HG02852 (cell line): ENCODE results near the gene KCNQ1.

Source experiments
- ATAC-seq: cut with Tn5 transposase; IDR thresholded peaks from one replicate; pipeline ENCODE4 v1.9.1; 2021; ENCODE audit warnings: mild to moderate bottlenecking, moderate library complexity; ENCODE audit not compliant: unreplicated experiment

The KCNQ1 gene

DNA sequence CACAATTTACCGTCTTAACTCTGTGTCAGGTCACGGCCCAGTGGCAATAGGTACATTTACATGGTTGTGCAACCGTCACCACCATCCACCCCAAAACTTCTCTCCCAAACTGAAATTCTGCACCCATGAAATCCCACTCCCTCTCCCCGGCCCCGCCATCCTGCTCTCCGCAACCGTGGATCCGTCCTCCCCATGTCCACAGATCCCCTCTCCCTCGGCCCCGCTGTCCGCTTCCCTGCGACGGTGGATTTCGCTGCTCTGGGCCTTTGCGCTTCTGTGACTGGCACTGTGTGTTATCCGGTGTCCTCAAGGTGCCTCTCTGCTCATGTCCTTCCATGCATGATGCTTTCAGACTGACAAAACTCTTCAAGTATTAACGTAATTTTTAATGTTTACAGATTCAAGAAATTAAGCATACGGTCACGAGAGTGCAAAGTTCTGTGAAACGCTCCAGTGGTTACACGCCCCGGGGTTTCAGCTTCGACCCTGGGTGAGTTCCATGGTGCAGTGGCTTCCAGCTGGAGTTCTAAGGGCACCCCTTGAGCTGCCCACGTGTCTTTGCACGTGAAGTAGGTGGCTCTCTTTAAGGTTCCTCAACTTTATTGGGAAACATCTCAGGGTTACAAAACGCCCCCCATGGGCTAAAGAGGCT lies 76.4 kb downstream of the KCNQ1 start:
- ATAC-seq: no peak

DNA sequence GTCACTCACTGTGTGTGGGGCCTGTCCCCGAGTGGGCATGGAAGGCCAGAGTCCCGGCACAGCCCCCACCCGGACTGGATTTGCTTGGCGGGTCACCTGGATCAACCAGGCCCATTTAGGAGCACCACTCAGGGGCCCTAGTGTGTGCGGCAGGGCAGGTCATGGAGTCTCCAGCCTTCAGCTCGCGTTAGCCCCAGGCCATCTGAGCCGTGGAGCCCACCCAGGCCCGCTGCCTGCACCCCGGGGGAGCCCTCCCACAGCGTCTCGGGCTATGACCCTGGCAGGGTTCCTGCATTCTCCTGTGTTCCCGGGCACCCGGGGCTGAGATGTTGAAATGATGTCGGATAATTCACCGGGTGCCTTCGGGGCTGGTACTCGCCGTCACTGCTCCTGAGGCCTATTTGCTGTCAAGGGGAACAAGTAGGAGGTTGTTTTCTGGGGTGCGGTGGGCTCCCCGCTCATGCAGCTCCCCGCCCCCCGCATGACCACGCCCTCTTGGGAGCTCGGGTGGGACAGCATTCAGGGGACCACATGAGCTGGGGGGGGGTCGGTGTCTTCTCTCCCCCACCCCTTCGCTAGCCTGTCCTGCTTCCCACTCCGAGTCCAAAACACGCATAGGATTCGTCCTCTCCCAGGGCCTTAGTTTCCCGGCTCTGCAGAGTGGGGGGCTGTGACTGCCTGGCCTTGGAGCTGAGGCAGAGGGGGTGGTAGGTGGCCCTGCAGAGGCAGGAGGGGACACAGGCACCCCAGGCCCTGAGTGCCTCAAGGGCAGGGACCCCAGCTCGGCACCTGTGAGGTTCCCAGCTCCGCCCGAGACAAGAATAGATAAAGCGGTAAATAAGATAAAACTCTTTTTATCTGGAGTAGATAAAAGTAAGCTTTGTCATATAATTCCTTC lies 77.2 kb downstream of the KCNQ1 start:
- no peak for ATAC-seq

DNA sequence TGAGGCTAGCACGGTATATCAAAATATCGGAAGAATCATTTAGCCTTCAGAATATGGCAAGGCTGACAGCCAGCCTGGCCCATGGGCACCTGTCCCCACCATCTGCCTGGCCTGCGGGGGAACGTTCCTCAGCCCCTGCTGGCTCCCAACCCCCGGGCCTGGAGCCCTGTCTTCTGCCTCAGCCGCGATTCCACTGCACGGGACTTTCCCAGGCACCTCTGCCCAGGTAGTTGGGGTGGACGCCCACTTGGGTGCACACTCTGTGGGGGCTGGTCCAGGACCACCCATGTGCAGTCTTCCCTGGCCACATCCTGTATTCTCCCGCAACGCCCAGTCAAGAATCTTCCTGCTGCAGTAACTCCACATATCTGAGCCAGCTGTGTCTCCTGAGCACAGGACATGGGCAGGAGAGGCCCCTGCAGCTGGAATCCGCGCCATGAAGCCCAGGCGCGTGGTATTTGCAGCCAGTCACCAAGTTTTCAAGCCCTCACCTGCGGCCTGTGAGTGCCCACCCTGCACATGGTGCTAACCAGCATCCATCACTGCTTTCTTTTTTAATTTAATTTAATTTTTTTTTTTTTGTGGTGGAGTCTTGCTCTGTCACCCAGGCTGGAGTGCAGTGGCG lies 77.9 kb downstream of the KCNQ1 start:
- no peak for ATAC-seq

DNA sequence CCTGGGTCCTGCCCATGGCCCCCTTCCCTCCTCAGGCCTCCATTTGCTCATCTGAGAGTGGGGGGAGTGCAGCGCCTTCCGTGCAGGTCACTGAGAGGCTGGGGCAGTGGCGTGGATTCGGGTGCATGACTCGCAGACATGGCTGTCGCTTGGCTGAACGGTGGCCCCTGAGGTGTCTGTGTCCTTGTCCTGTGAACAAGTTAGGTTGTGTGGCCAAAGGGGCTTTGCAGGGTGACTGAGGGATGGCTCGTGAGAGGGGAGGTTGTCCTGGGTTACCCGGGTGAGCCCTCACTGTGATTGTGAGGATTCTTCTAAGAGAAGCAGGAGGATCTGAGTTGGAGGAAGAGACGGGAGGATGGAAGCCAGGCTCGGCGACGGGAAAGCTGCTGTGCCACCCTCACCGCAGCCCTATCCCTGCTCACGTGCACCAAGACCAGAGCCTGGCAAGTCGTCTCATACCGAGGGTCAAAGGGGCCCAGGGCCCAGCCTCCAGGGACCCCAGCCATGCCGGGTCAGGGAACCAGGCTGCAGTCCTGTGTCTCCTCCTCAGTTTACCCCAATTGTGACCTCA lies 79.1 kb downstream of the KCNQ1 start:
- no peak for ATAC-seq

DNA sequence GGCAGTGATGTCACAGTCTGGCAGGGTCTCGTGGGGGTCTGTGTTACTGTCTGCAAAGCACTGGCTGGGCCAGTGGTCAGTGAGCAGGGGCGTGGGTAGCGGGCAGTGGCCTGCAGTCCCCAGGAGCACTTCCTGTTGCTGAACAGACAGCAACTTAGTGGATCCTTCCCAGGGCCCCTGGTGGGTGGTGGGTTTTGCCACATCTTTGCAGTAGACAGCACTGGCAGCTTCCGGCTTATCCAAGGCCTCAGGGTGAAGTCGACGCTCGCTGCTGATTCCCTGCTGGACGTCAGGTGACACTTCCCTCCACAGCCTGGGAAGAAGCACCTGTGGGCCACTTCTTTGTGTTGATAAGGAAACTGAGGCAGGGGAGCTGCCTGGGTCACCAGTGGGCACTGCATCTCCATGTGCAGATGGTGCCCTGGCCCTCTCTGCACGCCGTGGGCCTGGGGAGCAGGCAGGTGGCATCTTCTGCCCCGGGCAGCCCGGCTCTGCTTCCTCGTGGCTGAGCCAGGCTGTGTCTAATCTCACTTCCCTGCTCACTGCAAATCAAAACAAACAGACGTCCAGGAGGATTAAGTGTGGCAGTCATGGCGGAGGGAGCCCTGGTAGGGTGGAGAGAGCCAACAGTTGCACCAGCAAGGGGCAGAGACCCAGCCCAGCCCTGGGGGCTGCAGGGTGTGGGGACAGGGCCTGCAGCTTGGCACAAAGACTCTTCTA lies 79.8 kb downstream of the KCNQ1 start:
- ATAC-seq: no peak

DNA sequence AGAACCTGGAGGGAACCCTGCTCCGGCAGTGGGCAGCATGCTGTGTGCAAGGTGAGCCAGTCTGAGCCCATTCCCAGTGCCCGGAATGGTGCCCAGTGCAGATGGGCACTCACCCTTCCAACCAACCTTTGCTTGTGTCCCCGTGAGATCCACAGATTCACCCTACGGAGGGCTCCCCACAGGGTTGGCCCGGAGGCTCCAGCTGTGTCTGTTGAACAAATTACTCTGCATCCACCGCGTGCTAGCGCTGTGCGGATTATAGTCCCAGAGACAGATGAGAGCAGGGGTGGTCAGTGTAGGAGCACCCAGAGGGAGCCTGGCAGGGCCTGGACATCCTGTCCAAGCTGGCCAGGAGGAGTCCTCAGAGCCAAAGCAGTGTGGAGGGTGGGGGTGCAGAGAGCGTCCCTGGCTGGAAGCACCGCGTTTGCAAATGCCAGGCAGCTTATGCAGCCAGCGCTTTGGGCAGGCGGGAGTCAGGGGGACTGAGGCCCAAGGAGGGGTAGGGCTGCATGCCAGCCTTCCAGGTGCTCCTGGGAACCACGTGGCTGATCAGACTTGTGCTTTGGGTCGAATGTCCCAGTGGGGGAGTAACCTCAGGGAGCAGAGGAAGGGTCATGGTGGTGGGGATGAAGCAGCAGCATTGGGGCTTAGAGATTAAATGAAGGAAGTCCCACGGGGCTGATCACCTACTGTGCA lies 80.5 kb downstream of the KCNQ1 start:
- ATAC-seq: no peak

DNA sequence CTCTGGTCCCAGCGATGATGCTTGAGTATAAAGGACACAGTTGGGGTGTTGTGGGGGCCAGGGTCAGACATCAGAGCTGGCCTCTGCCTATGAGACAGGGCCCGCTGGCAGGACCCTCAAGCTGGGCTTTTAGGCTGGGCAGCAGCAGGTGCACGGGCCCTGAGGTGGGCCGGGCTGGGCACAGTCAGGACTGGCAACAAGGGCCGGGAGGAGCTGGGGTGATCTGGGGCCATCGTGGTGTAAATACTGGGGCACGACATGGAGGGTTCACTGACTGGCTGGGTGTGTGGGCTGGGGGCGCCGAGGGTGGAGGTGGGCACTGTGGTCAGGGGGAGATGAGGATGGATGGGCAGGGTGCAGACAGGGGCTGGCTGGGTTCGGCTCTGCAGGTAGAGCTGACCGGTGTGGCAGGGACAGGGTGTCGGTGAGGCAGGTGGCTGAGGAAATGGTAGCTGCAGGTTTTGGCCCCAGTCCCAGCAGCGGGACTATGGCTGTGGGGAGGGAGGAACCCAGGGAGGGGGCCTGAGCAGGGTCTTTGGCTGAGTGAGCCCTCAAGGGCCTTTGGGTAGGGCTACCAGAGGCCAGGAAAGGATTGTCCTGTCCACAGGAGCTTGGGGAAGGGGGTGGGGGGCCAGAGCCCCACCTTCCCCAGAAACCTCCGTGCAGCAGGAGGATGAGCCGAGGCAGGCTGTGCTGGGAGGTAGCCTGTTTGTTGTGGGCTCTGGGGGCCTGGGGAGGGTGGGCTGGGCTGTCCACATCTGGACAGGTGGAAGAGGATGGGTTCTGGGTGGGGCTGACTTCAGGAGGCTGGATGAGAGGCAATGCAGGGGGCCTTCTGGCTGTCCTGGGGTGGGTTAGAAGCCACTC lies 81.4 kb downstream of the KCNQ1 start:
- no peak for ATAC-seq

DNA sequence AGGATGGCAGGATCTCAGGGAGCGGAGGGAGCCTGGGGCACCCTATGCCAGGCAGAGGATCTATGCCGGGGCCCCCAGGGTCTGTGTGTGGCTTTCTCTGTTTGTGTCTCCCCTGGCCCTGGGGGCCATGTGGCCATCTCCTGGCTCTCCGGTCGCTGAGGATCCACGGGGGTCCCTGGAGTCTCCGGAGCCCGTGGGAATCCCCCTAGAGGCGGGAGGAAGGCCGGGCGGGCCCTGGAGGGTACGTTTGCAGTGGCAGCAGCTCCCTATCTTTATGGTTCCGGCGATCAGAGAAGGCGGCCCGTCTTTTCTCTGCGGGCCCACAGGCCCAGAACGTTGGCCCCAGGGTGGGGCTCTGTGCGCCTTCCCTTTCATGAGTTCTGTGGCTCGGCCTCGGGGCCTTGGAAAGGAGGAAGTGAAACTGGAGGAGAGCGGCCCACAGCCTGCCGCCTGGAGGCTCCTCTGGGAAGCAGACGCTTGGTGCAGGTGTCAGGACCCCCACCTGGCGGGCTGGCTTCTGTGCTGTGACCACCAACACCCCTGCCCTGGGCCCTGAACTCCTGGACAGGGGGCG lies 82.1 kb downstream of the KCNQ1 start:
- peak; percentile 79 for ATAC-seq

DNA sequence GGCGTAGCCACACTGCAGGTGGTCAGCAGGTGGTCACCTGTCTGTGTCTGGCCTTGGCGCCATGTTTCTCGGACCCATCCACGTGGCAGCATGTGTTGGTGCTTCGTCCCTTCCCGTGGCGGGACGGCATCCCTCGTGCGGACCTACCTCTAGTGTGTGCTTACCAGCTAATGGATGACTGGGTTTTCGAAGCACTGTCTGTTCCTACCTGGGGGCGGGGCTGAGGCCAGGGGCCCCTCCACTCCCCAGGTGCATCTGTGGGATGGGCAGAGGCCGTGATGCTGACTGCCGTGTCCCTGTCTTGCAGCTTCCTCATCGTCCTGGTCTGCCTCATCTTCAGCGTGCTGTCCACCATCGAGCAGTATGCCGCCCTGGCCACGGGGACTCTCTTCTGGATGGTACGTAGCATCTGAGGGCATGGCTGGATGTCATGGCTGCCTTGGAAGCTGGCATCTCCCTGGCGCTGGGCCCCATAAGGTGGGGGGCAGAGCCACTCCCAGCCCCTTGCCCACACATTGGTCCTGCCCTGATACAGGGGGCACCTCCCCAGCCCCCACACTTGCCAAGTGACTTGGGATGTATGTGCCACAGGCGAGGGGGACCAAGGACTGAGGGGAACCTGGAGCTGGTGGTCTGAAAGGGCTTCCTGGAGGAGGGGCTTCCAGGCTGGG lies 82.9 kb downstream of the KCNQ1 start:
- no peak for ATAC-seq

DNA sequence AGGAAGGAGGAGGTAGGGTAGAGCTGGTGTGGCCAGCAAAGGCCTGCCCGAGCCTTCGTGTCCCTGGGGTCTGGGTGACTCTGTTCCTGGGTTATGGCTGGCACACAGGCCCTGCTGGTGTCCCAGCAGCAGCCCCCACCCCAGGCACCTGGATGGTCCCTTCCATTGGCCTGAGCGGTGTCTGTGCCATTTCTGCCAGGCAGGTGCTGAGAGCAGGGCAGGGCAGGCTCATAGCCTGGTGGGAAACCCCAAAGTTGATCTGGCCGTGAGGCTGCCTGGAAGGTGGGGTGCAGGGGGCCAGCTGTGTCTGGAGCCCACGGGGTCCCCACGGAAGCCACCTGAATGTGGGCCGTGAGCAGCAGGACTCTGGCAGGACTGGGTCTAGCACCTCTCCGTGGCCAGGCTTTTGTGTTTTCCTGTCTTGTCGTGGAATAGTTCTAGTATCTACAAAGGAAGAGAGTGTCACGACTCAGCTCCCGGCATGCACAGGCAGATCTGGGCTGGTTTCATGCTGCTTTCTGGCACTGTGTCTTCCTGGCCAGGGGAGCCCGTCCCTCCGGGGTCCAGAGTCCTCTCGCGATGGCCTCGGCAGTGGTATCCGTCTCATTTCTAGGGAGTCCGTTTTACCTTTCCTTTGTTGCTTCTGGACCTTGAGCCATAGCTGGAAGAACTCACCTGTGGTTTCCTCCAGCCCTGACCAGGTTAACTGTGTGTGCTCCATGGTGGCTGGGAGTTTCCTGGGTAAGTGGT lies 83.7 kb downstream of the KCNQ1 start:
- ATAC-seq: no peak

DNA sequence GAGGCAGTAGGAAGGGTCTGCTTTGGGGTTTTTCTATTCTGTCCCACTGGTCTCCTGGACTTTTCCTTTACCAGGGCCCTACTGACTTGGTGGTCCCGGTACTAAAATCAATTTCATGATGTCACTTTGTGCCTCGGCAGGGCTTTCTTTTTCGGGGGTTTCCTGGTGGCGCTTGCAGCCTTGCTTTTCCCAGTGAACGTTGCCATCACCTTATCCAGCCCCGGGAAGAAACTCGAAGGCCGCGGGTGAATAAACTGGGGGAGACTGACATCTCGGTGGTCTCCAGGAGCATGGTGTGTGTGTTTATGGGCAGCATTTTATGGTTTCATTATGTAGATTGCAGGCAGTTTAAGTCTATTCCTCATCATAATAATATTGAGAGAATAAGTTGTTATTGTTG lies 84.4 kb downstream of the KCNQ1 start:
- no peak for ATAC-seq

DNA sequence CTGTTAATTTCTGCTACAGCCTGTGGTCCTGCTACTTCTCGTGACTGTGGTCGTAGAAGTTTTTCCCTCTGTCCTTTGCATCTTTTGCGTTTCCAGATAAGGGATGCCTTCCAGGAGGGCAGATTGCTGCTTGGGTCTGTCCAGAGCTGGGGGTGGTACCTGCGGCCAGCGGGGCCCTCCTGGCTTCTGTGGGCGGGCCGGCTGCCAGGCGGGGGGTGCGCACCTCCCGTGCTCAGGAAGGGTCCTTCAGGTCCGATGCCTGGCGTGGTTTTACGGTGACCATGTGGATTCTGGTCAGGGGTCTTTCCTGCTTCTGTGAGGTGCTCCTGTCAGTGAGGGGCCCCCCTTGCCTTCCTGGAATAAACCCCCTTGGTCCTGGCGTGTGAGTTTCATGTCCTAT lies 84.8 kb downstream of the KCNQ1 start:
- no peak for ATAC-seq

DNA sequence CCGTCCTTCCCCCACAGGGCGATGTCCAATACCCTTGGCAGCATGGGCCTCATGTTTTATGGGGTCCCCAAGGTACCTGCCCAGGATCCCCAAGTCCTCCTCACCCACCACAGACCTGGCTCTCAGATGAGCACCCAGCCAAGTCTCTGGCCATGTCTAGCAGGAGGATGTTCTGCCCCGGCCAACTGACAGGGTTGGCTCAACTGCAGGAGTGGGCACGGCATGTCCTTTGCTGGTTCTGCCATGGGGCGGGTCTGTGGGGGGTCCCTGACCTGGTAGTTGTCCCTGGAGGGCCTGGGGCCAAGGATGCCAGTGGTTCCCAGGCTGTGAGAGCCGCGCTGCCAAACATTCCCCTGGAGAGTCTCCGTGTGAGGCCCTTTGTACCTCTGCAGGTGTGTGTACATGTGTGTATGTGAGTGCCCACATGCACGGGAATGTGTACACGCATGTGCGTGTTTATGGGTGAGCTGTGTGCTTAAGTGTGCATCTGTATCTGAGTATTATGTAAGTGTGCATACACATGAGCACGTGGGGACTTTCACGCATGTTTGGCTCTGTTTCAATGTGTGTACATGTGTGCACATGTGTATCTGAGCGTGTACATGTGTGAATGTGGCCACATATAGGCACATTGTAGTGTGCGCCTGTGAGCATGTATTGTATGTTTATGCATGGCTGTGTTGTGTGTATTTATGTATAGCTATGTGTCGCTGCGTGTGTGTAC lies 85.5 kb downstream of the KCNQ1 start:
- no peak for ATAC-seq

DNA sequence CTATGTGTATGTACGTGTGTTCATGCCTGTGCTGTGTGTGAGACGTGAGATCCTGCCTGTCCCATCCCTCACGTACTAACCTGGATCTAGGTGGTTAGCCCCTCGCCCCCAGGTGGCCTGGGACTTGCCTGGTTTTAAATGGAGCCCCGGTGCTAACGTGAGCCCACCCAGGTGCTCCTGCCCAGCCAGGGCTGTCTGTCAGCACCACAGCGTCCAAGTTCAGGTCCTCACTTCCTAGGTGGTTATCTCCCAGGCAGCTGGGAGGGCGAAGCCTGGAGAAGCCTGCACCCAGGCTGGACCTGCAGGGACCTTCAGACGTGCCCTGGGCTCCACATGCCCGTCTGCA lies 86.0 kb downstream of the KCNQ1 start:
- ATAC-seq: no peak

DNA sequence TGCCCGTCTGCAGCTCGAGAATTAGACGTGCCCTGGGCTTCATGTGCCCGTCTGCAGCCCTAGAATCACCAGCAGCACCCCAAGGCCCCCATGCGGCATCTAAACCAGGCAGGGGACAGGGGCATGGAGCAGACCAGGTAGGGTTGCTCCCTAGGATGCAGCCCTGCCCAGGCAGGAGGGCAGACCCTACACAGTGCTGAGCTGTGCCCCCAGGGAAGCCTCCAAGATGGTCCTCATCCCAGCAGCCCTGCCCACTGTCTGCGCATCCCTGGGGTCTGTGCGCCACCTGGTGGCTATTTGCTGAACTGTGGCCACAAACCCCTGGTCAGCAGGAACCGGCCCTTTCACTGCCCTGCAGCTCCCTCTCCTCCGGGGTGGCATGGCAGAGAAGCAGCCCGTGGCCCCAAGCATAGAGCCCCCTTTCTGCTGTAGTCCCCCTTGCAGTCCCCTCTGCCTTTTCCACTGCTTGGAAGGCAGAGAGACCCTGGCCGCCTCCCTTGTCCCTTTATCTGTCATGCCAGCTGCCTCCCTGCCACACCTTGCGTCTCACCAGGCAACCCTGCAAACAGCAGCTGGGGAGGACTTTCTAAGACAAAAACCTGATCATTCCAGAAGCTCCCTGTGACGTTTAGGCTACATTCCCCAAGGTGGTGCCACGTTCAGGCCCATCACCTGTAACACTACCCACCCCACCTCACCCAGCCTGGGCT lies 86.6 kb downstream of the KCNQ1 start:
- ATAC-seq: no peak

DNA sequence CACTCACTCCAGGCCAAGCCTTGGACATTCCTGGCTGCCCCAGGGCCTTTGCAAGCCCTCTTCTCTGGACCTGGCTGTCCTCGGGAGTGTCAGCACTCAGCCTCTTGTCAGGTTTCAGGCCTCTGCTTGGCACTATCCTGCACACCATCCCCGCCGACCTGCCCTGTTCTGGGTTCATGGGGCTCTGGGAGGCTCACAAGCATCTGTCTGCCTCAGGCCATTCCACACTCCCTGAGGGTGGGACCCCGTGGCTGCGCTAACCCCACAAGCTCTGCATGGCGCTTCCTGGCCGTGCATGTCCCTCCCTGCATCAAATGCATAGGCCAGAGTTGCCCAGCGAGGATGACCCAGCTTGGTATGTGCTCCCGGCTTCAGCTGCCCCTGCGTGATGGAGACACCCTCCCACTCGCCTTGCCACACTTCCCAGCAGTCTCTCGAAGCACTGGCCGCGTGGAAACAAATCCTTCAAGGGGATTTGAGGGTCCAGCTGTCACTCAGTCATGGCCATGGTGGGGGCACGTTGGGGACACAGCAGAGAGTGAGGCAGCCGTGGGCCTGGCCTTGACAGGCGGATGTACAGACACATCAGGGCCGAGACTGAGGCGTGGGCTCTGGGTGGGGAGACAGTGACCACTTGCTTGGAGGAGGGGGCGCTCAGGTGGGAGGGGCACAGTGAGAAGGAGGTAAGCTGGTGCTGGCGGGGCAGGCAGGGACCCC lies 87.3 kb downstream of the KCNQ1 start:
- ATAC-seq: no peak
